SK-N-SH (cell line): ENCODE results near the gene PLCH1. TPM values are rescaled to one million over a fixed set of nuclear protein-coding genes. Genes with fewer than 3 reads are reported as not detected.

ENCODE experiments used
- CTCF ChIA-PET: fragments of 300-600, 350-600 bp; formaldehyde crosslinking; extraction: SDS; loops from one replicate; lab custom pipeline; 2021; lab: Yijun Ruan, JAX
- POLR2A ChIA-PET: fragments of 350-600 bp; sonication (Branson Sonifier 250); formaldehyde crosslinking; extraction: SDS; loops from one replicate; lab custom pipeline; 2020; ENCODE audit warnings: antibody characterized with exemption, inconsistent platforms; lab: Yijun Ruan, JAX
- DNase-seq: peaks from one replicate; pipeline ENCODE4 v3.0.0; 2012
- H2AFZ ChIP-seq: fragments of 200-600 bp; sonication (generic); 2 replicates; pipeline ENCODE4 v1.8.1; 2016; ENCODE audit warnings: antibody characterized with exemption, mild to moderate bottlenecking, low read depth
- H3F3A ChIP-seq: fragments of 200-600 bp; sonication (generic); replicated peaks from 2 replicates; pipeline ENCODE3; 2016; ENCODE audit warnings: antibody characterized with exemption, mild to moderate bottlenecking; ENCODE audit not compliant: insufficient read depth
- H3K27ac ChIP-seq, 2 experiments: fragments of 200-500 bp in 1 of 2; fragments of 200-600 bp in 1 of 2; sonication (Bioruptor generic) in 1 of 2; sonication (generic), shearing (Covaris generic) in 1 of 2; 2 replicates each; pipeline versions ENCODE4 v1.5.1 to v1.6.1; 2014 to 2016; ENCODE audit warnings: low read depth in 2 of 2, inconsistent platforms in 1 of 2, low read length in 1 of 2, mild to moderate bottlenecking in 1 of 2, mixed read lengths in 1 of 2
- H3K27me3 ChIP-seq: fragments of 200-600 bp; sonication (generic), shearing (Covaris generic); 2 replicates; pipeline ENCODE4 v1.6.1; 2016; ENCODE audit warnings: mixed run types; ENCODE audit not compliant: insufficient read depth
- H3K36me3 ChIP-seq, 2 experiments: fragments of 200-500 bp in 1 of 2; fragments of 200-600 bp in 1 of 2; sonication (Bioruptor generic) in 1 of 2; sonication (generic) in 1 of 2; replicated peaks in 1 of 2; 2 replicates each; pipeline versions ENCODE3 to v1.5.1; 2014 to 2016; ENCODE audit warnings: low read length in 1 of 2, mild to moderate bottlenecking in 1 of 2; ENCODE audit not compliant: insufficient read depth in 2 of 2, control insufficient read depth in 1 of 2
- H3K4me1 ChIP-seq, 2 experiments: fragments of 200-500 bp in 1 of 2; fragments of 200-600 bp in 1 of 2; sonication (Bioruptor generic) in 1 of 2; sonication (generic), shearing (Covaris generic) in 1 of 2; 2 replicates each; pipeline versions ENCODE4 v1.5.1 to v1.6.1; 2014 to 2016; ENCODE audit warnings: low read depth in 1 of 2, low read length in 1 of 2, mixed run types in 1 of 2; ENCODE audit not compliant: insufficient read depth in 2 of 2, control insufficient read depth in 1 of 2
- H3K4me2 ChIP-seq: fragments of 200-600 bp; sonication (generic), shearing (Covaris generic); 2 replicates; pipeline ENCODE4 v1.6.1; 2017; ENCODE audit warnings: mixed run types
- H3K4me3 ChIP-seq, 2 experiments: fragments of 200-500 bp in 1 of 2; fragments of 200-600 bp in 1 of 2; sonication (Bioruptor generic) in 1 of 2; sonication (generic), shearing (Covaris generic) in 1 of 2; 2 replicates each; pipeline versions ENCODE4 v1.5.1 to v1.8.1; 2014 to 2016; ENCODE audit warnings: low read depth in 2 of 2, inconsistent platforms in 1 of 2, low read length in 1 of 2, mild to moderate bottlenecking in 1 of 2, mixed read lengths in 1 of 2, moderate library complexity in 1 of 2
- H3K79me2 ChIP-seq: fragments of 200-600 bp; sonication (generic); 2 replicates; pipeline ENCODE4 v1.8.1; 2017; ENCODE audit warnings: mild to moderate bottlenecking; ENCODE audit not compliant: insufficient read depth
- H3K9ac ChIP-seq: fragments of 200-600 bp; sonication (generic); 2 replicates; pipeline ENCODE4 v1.6.1; 2017; ENCODE audit warnings: mixed run types
- H3K9me2 ChIP-seq: fragments of 200-600 bp; sonication (generic); 2 replicates; pipeline ENCODE4 v1.6.1; 2017; ENCODE audit warnings: mixed run types
- H3K9me3 ChIP-seq: fragments of 200-600 bp; sonication (generic); 2 replicates; pipeline ENCODE4 v1.6.1; 2017; ENCODE audit warnings: mixed run types, mild to moderate bottlenecking, moderate library complexity
- H4K20me1 ChIP-seq: fragments of 200-600 bp; sonication (generic); 2 replicates; pipeline ENCODE4 v1.6.1; 2017; ENCODE audit warnings: mild to moderate bottlenecking, mixed run types; ENCODE audit not compliant: insufficient read depth
- EP300 ChIP-seq, 2 experiments: IDR thresholded peaks; 2 replicates each; pipeline versions ENCODE4 v1.4.0 to v1.6.1; 2012; ENCODE audit warnings: borderline replicate concordance in 1 of 2, low read depth in 1 of 2, low read length in 1 of 2
- EZH2phosphoT487 ChIP-seq: fragments of 200-600 bp; sonication (generic); IDR thresholded peaks from 2 replicates; pipeline ENCODE4 v1.6.1; 2017; ENCODE audit warnings: low read depth, mixed run types, mild to moderate bottlenecking, antibody characterized with exemption, moderate library complexity, borderline replicate concordance
- FOSL2 ChIP-seq: IDR thresholded peaks from 2 replicates; pipeline ENCODE4 v1.4.0; 2012; ENCODE audit warnings: low read depth, mild to moderate bottlenecking, moderate library complexity, borderline replicate concordance
- FOXJ3 ChIP-seq: sonication (generic); formaldehyde crosslinking; IDR thresholded peaks from 2 replicates; pipeline ENCODE4 v1.5.1; 2020; ENCODE audit warnings: mild to moderate bottlenecking, missing genetic modification reagents
- FOXM1 ChIP-seq: IDR thresholded peaks from 2 replicates; pipeline ENCODE4 v1.4.0; 2012; ENCODE audit warnings: low read depth, mild to moderate bottlenecking
- GABPA ChIP-seq: IDR thresholded peaks from 2 replicates; pipeline ENCODE4 v1.4.0; 2012; ENCODE audit warnings: low read depth, mild to moderate bottlenecking
- GATA2 ChIP-seq: sonication (generic); formaldehyde crosslinking; IDR thresholded peaks from 2 replicates; pipeline ENCODE4 v1.5.0; 2020; ENCODE audit warnings: mild to moderate bottlenecking, missing genetic modification reagents
- JUND ChIP-seq: IDR thresholded peaks from 2 replicates; pipeline ENCODE4 v1.4.0; 2012
- MEF2A ChIP-seq: IDR thresholded peaks from 2 replicates; pipeline ENCODE4 v1.4.0; 2012; ENCODE audit warnings: low read depth, borderline replicate concordance
- NFIC ChIP-seq: IDR thresholded peaks from 2 replicates; pipeline ENCODE4 v1.4.0; 2012; ENCODE audit warnings: borderline replicate concordance
- NRF1 ChIP-seq: IDR thresholded peaks from 2 replicates; pipeline ENCODE4 v1.6.1; 2012; ENCODE audit warnings: low read depth, mild to moderate bottlenecking, low read length
- POLR2AphosphoS5 ChIP-seq: IDR thresholded peaks from 2 replicates; pipeline ENCODE4 v1.6.1; 2012; ENCODE audit warnings: low read depth, low read length
- RAD21 ChIP-seq: IDR thresholded peaks from 2 replicates; pipeline ENCODE4 v1.6.1; 2012; ENCODE audit warnings: mild to moderate bottlenecking, low read length
- RFX5 ChIP-seq: IDR thresholded peaks from 2 replicates; pipeline ENCODE4 v1.6.1; 2012; ENCODE audit warnings: mild to moderate bottlenecking, improper control_type of control experiment, low read length
- SIN3A ChIP-seq: IDR thresholded peaks from 2 replicates; pipeline ENCODE4 v1.6.1; 2012; ENCODE audit warnings: low read depth, mild to moderate bottlenecking, low read length, moderate library complexity, borderline replicate concordance
- TAF1 ChIP-seq: IDR thresholded peaks from 2 replicates; pipeline ENCODE4 v1.6.1; 2012; ENCODE audit warnings: low read depth, mild to moderate bottlenecking, low read length, moderate library complexity, borderline replicate concordance
- TEAD4 ChIP-seq: IDR thresholded peaks from 2 replicates; pipeline ENCODE4 v1.4.0; 2012; ENCODE audit warnings: mild to moderate bottlenecking, borderline replicate concordance; ENCODE audit not compliant: insufficient read depth
- YY1 ChIP-seq: IDR thresholded peaks from 2 replicates; pipeline ENCODE4 v1.4.0; 2012; ENCODE audit warnings: low read depth, mild to moderate bottlenecking
- WGBS: methylation state at CpG from one replicate; pipeline ENCODE4 v1.1.6; 2017; ENCODE audit warnings: low lambda C conversion rate; 5-methylcytosine and 5-hydroxymethylcytosine counted together
- polyA plus RNA-seq, 3 experiments: library from polyadenylated mRNA; depleted of rRNA; stranded (reverse); fragments of >200 nt; gene quantifications; 2 replicates each; pipeline ENCODE4 v1.2.3, GENCODE V29; 2012
- TF ChIP-seq, protein P1 (sequence below): IDR thresholded peaks from 2 replicates; pipeline ENCODE4 v1.4.0; 2012; ENCODE audit warnings: low read depth, borderline replicate concordance
- TF ChIP-seq, protein P2 (sequence below): IDR thresholded peaks from 2 replicates; pipeline ENCODE4; 2012
- TF ChIP-seq, protein P3 (sequence below): IDR thresholded peaks from 2 replicates; pipeline ENCODE4 v1.4.0; 2012; ENCODE audit warnings: low read depth

Gene PLCH1
- polyA plus RNA-seq, 1 of the 3 experiments (the other 2 are of a cell fraction) = 0.26 TPM

GRCh38 chr3:155390351-155390750 is 354.5 kb downstream of the PLCH1 start:
- peak overlapping the region; percentile 80 to 97 for H3K27ac ChIP-seq
- no peaks in the 10 kb centered on the region for H3K27me3 ChIP-seq
- H3K9me3 ChIP-seq = no peaks in the 10 kb centered on the region
- TF ChIP-seq RFX5 = no peak
- TF ChIP-seq RAD21 = no peak
- TF ChIP-seq, protein P1, sequence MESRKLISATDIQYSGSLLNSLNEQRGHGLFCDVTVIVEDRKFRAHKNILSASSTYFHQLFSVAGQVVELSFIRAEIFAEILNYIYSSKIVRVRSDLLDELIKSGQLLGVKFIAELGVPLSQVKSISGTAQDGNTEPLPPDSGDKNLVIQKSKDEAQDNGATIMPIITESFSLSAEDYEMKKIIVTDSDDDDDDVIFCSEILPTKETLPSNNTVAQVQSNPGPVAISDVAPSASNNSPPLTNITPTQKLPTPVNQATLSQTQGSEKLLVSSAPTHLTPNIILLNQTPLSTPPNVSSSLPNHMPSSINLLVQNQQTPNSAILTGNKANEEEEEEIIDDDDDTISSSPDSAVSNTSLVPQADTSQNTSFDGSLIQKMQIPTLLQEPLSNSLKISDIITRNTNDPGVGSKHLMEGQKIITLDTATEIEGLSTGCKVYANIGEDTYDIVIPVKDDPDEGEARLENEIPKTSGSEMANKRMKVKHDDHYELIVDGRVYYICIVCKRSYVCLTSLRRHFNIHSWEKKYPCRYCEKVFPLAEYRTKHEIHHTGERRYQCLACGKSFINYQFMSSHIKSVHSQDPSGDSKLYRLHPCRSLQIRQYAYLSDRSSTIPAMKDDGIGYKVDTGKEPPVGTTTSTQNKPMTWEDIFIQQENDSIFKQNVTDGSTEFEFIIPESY = no peak
- TF ChIP-seq FOXM1 = no peak
- no peak for TF ChIP-seq EZH2phosphoT487
- TF ChIP-seq JUND = no peak
- TF ChIP-seq SIN3A = no peak
- no peak for TF ChIP-seq GATA2
- TF ChIP-seq, protein P2, sequence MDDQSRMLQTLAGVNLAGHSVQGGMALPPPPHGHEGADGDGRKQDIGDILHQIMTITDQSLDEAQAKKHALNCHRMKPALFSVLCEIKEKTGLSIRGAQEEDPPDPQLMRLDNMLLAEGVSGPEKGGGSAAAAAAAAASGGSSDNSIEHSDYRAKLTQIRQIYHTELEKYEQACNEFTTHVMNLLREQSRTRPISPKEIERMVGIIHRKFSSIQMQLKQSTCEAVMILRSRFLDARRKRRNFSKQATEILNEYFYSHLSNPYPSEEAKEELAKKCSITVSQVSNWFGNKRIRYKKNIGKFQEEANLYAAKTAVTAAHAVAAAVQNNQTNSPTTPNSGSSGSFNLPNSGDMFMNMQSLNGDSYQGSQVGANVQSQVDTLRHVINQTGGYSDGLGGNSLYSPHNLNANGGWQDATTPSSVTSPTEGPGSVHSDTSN = no peak
- no peak for TF ChIP-seq YY1
- TF ChIP-seq FOSL2 = no peak
- TF ChIP-seq NFIC = no peak
- no peak for TF ChIP-seq TAF1
- TF ChIP-seq, protein P3, sequence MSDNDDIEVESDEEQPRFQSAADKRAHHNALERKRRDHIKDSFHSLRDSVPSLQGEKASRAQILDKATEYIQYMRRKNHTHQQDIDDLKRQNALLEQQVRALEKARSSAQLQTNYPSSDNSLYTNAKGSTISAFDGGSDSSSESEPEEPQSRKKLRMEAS = no peak
- no peaks in the 10 kb centered on the region for H3K79me2 ChIP-seq
- H3K4me2 ChIP-seq = no peak overlapping the region
- no peak overlapping the region for H3K9ac ChIP-seq
- H4K20me1 ChIP-seq = no peaks in the 10 kb centered on the region
- no peak overlapping the region for H3K4me3 ChIP-seq
- DNase-seq = no peak
- H3K4me1 ChIP-seq = peaks cover 7 to 37% of the 10 kb centered on the region in 2 experiments; a peak in 3 of 4 replicates
- no peaks in the 10 kb centered on the region for H3K9me2 ChIP-seq
- ChIA-PET POLR2A (interaction anchor here (1.0 kb wide), 1 partner anchor 28 kb away, joined by 3 read pairs; no protein-coding TSS in a partner anchor), CTCF (interaction anchor here (0.7 to 3.5 kb wide), 5 partner anchors 8 to 311 kb away, joined by 3 to 21 read pairs (median 5); no protein-coding TSS in a partner anchor)
- H2AFZ ChIP-seq = no peak overlapping the region
- no peaks in the 10 kb centered on the region for H3K36me3 ChIP-seq
- peaks cover 10% of the 10 kb centered on the region for H3F3A ChIP-seq

DNA sequence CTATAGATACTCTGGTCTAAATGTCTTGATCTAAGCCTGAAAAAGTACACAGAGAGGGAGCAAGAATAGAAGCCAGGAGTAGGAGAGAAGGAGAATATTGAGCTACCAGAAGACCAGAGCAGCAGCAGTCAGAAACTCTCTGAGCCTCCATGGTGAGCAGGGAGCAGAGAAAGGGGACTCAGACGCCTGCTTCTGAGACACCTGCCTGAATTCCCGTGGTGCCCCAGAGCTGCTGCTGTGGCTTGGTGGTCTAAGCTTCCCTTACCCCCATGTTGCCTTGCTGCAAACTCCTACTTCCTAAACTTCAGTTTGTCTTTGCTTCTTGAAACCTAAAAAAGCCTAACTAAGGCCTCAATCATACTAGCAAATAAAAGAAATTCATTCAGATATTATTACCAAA is 356.5 kb downstream of the PLCH1 start:
- no peak overlapping the region; a peak in 1 of 4 replicates for H3K27ac ChIP-seq
- WGBS = 86% methylated on average over 2 of the region's 2 CpGs
- no peaks in the 10 kb centered on the region for H3K9me3 ChIP-seq
- H3K36me3 ChIP-seq = no peaks in the 10 kb centered on the region
- H3K9me2 ChIP-seq = no peaks in the 10 kb centered on the region
- no peak overlapping the region for H2AFZ ChIP-seq
- no peak overlapping the region for H3K4me3 ChIP-seq
- no peaks in the 10 kb centered on the region for H4K20me1 ChIP-seq
- no peaks in the 10 kb centered on the region for H3K79me2 ChIP-seq
- DNase-seq = no peak
- H3F3A ChIP-seq = peaks cover 10% of the 10 kb centered on the region
- TF ChIP-seq, protein P2 = no peak
- TF ChIP-seq, protein P1 = no peak
- TF ChIP-seq FOXJ3 (CRISPR knock-in tag) (no peak), FOSL2 (no peak), MEF2A (no peak), TEAD4 (no peak), EP300 (IDR thresholded peaks at IDR 0.05; ENCODE audit: borderline replicate concordance in 1 of 2, low read depth in 1 of 2, low read length in 1 of 2) (no peak), NRF1 (no peak), GABPA (no peak), POLR2AphosphoS5 (no peak), SIN3A (no peak)
- TF ChIP-seq, all 33 proteins: peak for 0
- H3K27me3 ChIP-seq = no peaks in the 10 kb centered on the region
- H3K4me1 ChIP-seq = peaks cover 7 to 37% of the 10 kb centered on the region in 2 experiments; a peak in 3 of 4 replicates
- CTCF ChIA-PET = interaction anchor here (1.0 to 4.8 kb wide), 2 partner anchors 65 to 313 kb away, joined by 5 to 26 read pairs; no protein-coding TSS in a partner anchor
- POLR2A ChIA-PET = interaction anchor here (1.2 kb wide), 1 partner anchor 15 kb away, joined by 3 read pairs; no protein-coding TSS in a partner anchor
- no peak overlapping the region for H3K4me2 ChIP-seq
- no peak overlapping the region for H3K9ac ChIP-seq
